Stimulated activated CD8-positive, alpha-beta memory T cell treated with anti-CD3 and anti-CD28 coated beads, Interleukin-15, amount 100 ng/mL, for 4 hours (primary cell): ENCODE results near the gene HDAC9.

ENCODE experiments used
- DNase-seq, 2 donors: peaks; one replicate each; pipeline ENCODE4 v3.0.0-alpha.2; 2020; ENCODE audit warnings: low read depth in 2 of 2

HDAC9 gene

GRCh38 chr7:18555968-18556367 is 60.4 kb downstream of the HDAC9 start:
- no peak for DNase-seq

GRCh38 chr7:18558503-18558902 is 63.0 kb downstream of the HDAC9 start:
- no peak for DNase-seq

GRCh38 chr7:18558910-18559309 is 63.4 kb downstream of the HDAC9 start:
- no peak for DNase-seq

- no peak for DNase-seq
Measured at GRCh38 chr7:18559756-18560155, 64.2 kb downstream of the HDAC9 start.

- no peak for DNase-seq
Measured at GRCh38 chr7:18564779-18565178, 69.2 kb downstream of the HDAC9 start.

- DNase-seq = no peak
Measured at GRCh38 chr7:18565337-18565736, 69.8 kb downstream of the HDAC9 start.

- no peak for DNase-seq
Measured at GRCh38 chr7:18566205-18566604, 70.7 kb downstream of the HDAC9 start.

GRCh38 chr7:18566829-18567228 is 71.3 kb downstream of the HDAC9 start:
- no peak for DNase-seq

- no peak for DNase-seq
Measured at GRCh38 chr7:18570441-18570840, 74.9 kb downstream of the HDAC9 start.

GRCh38 chr7:18570890-18571478 is 75.4 kb downstream of the HDAC9 start:
- no peak for DNase-seq

GRCh38 chr7:18572154-18572553 is 76.6 kb downstream of the HDAC9 start:
- no peak for DNase-seq

- DNase-seq = no peak
Measured at GRCh38 chr7:18572885-18573284, 77.3 kb downstream of the HDAC9 start.

GRCh38 chr7:18573410-18574234 is 78.1 kb downstream of the HDAC9 start:
- DNase-seq = no peak

- DNase-seq = no peak
Measured at GRCh38 chr7:18574235-18574540, 78.6 kb downstream of the HDAC9 start.

- no peak for DNase-seq
Measured at GRCh38 chr7:18574676-18575075, 79.1 kb downstream of the HDAC9 start.

- DNase-seq = no peak
Measured at GRCh38 chr7:18575622-18576572, 80.3 kb downstream of the HDAC9 start.

- DNase-seq = no peak
Measured at GRCh38 chr7:18577096-18577771, 81.7 kb downstream of the HDAC9 start.

GRCh38 chr7:18579698-18580097 is 84.1 kb downstream of the HDAC9 start:
- no peak for DNase-seq

GRCh38 chr7:18580950-18581349 is 85.4 kb downstream of the HDAC9 start:
- no peak for DNase-seq

GRCh38 chr7:18583305-18583704 is 87.8 kb downstream of the HDAC9 start:
- DNase-seq = no peak

- no peak for DNase-seq
Measured at GRCh38 chr7:18590241-18590640, 94.7 kb downstream of the HDAC9 start.

GRCh38 chr7:18590744-18591340 is 95.3 kb downstream of the HDAC9 start:
- DNase-seq = no peak
